Measurements from ENCODE around the gene PPP2R2C.

PPP2R2C gene

GRCh38 chr4:6509587-6509986 lies 37.2 kb upstream of the PPP2R2C start:
- H3K4me1 ChIP-seq (ENCODE audit: insufficient read depth, insufficient read length) = peaks cover 4% of the 10 kb centered on the region
- TF ChIP-seq ZNF274 (IDR thresholded peaks at IDR 0.05; ENCODE audit: low read depth, low read length) (no peak), SUZ12 (IDR thresholded peaks at IDR 0.05; ENCODE audit: extremely low read depth, insufficient read depth, insufficient read length) (no peak), YY1 (IDR thresholded peaks at IDR 0.05; ENCODE audit: insufficient read depth, insufficient read length) (no peak)
- no peaks in the 10 kb centered on the region for H3K27me3 ChIP-seq (ENCODE audit: insufficient read depth, insufficient read length)
- no peak overlapping the region for H3K9ac ChIP-seq (ENCODE audit: insufficient read length, low read depth)
- peaks cover 28% of the 10 kb centered on the region for H3K9me3 ChIP-seq (ENCODE audit: insufficient read depth, low read length)
- no peaks in the 10 kb centered on the region for H3K36me3 ChIP-seq (ENCODE audit: insufficient read depth, insufficient read length, low read length)
- H3K4me3 ChIP-seq (ENCODE audit: insufficient read length, low read depth) = no peak overlapping the region
- no peak for DNase-seq (ENCODE audit: low read depth, low spot score)

GRCh38 chr4:6507345-6507744 lies 34.9 kb upstream of the PPP2R2C start:
- TF ChIP-seq ZNF274 (IDR thresholded peaks at IDR 0.05; ENCODE audit: low read depth, low read length) (no peak), YY1 (IDR thresholded peaks at IDR 0.05; ENCODE audit: insufficient read depth, insufficient read length) (no peak), SUZ12 (IDR thresholded peaks at IDR 0.05; ENCODE audit: extremely low read depth, insufficient read depth, insufficient read length) (no peak)
- Histone ChIP-seq H3K4me1 (ENCODE audit: insufficient read depth, insufficient read length) (peaks cover 4% of the 10 kb centered on the region), H3K4me3 (ENCODE audit: insufficient read length, low read depth) (no peak overlapping the region), H3K27me3 (ENCODE audit: insufficient read depth, insufficient read length) (no peaks in the 10 kb centered on the region), H3K9me3 (ENCODE audit: insufficient read depth, low read length) (peaks cover 38% of the 10 kb centered on the region), H3K9ac (ENCODE audit: insufficient read length, low read depth) (no peak overlapping the region), H3K36me3 (ENCODE audit: insufficient read depth, insufficient read length, low read length) (no peaks in the 10 kb centered on the region)
- no peak for DNase-seq (ENCODE audit: low read depth, low spot score)

DNA sequence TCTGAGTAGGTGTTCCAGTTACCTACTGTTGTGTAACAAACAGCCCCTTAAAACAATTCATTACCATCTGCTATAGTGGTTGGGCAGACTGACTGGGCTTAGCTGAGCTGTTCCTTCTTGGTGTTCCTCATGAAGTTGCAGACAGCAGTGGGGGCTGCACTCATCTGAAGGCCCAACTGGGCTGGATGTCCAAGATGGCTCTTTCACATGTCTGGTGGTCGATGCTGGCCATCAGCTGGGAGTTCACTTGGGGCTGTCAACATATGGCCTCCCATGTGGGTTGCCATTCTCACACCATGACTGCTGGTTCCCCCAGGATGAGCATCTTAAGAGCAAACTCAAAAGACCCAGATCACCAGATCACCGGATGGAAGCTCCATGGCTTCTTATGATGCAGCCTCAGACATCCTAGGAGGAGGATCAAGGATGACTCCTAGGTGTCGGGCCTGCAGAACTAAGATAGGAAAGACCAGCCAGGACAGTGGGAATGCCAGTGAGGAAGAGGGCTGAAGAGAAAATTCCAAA lies 34.3 kb upstream of the PPP2R2C start:
- Histone ChIP-seq H3K9ac (ENCODE audit: insufficient read length, low read depth) (no peak overlapping the region), H3K4me1 (ENCODE audit: insufficient read depth, insufficient read length) (peaks cover 4% of the 10 kb centered on the region), H3K36me3 (ENCODE audit: insufficient read depth, insufficient read length, low read length) (no peaks in the 10 kb centered on the region), H3K4me3 (ENCODE audit: insufficient read length, low read depth) (no peak overlapping the region), H3K27me3 (ENCODE audit: insufficient read depth, insufficient read length) (no peaks in the 10 kb centered on the region), H3K9me3 (ENCODE audit: insufficient read depth, low read length) (peaks cover 38% of the 10 kb centered on the region)
- DNase-seq (ENCODE audit: low read depth, low spot score) = no peak
- TF ChIP-seq ZNF274 (IDR thresholded peaks at IDR 0.05; ENCODE audit: low read depth, low read length) (no peak), SUZ12 (IDR thresholded peaks at IDR 0.05; ENCODE audit: extremely low read depth, insufficient read depth, insufficient read length) (no peak), YY1 (IDR thresholded peaks at IDR 0.05; ENCODE audit: insufficient read depth, insufficient read length) (no peak)

DNA sequence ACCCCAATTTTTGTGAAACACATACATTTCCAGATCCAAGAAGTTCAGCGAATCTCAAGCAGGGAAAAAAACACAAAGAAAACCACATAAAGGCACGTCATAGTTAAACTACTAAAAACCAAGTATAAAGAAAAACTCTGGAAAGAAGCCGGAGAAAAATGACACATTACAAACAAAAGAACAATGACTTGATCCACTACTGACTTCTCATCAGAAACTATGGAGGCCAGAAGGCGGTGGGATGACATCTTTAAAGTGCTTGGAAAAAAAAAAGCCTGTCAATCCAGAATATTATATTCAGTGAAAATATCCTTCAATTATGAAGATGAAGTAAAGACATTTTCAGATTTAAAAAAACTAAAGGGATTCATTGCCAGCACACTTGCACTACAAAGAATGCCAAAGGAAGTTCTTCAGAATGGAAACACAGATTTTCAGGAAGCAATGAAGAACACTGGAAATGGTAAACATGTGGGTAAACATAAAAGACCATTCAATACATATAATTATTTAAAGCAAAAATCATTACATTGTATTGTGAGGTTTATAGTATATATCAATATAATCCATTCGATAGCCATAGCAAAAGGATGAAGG lies 32.6 kb upstream of the PPP2R2C start:
- no peak for DNase-seq (ENCODE audit: low read depth, low spot score)
- Histone ChIP-seq H3K36me3 (ENCODE audit: insufficient read depth, insufficient read length, low read length) (no peaks in the 10 kb centered on the region), H3K27me3 (ENCODE audit: insufficient read depth, insufficient read length) (no peaks in the 10 kb centered on the region), H3K9ac (ENCODE audit: insufficient read length, low read depth) (no peak overlapping the region), H3K9me3 (ENCODE audit: insufficient read depth, low read length) (peaks cover 38% of the 10 kb centered on the region), H3K4me1 (ENCODE audit: insufficient read depth, insufficient read length) (peaks cover 4% of the 10 kb centered on the region), H3K4me3 (ENCODE audit: insufficient read length, low read depth) (no peak overlapping the region)
- TF ChIP-seq YY1 (IDR thresholded peaks at IDR 0.05; ENCODE audit: insufficient read depth, insufficient read length) = no peak
- no peak for TF ChIP-seq ZNF274 (IDR thresholded peaks at IDR 0.05; ENCODE audit: low read depth, low read length)
- TF ChIP-seq SUZ12 (IDR thresholded peaks at IDR 0.05; ENCODE audit: extremely low read depth, insufficient read depth, insufficient read length) = no peak

GRCh38 chr4:6502747-6503465 lies 30.5 kb upstream of the PPP2R2C start:
- Histone ChIP-seq H3K27me3 (ENCODE audit: insufficient read depth, insufficient read length) (no peaks in the 10 kb centered on the region), H3K36me3 (ENCODE audit: insufficient read depth, insufficient read length, low read length) (no peaks in the 10 kb centered on the region), H3K4me1 (ENCODE audit: insufficient read depth, insufficient read length) (no peaks in the 10 kb centered on the region), H3K9ac (ENCODE audit: insufficient read length, low read depth) (no peak overlapping the region), H3K4me3 (ENCODE audit: insufficient read length, low read depth) (no peak overlapping the region), H3K9me3 (ENCODE audit: insufficient read depth, low read length) (peaks cover 38% of the 10 kb centered on the region)
- TF ChIP-seq SUZ12 (IDR thresholded peaks at IDR 0.05; ENCODE audit: extremely low read depth, insufficient read depth, insufficient read length) = no peak
- TF ChIP-seq YY1 (IDR thresholded peaks at IDR 0.05; ENCODE audit: insufficient read depth, insufficient read length) = no peak
- no peak for TF ChIP-seq ZNF274 (IDR thresholded peaks at IDR 0.05; ENCODE audit: low read depth, low read length)
- DNase-seq (ENCODE audit: low read depth, low spot score) = no peak

DNA sequence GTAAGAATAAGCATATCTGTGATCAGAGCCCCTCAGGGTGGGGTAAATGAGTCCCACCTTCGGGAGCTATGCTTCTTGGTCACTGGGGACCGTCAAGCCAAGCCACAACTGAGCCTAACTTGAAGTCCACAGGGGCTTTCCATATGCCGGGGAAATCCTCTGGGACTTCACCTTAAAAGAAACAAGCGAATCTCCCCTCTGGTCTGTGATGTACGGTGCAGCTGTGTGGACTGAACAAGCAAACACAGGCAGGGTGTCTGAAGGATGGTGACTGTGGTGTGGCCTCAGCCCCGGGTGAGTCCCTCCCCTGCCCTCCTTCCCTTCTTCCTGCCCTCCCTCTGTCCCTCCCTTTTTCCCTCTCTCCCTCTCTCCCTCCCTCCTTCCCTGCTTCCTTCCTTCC lies 29.7 kb upstream of the PPP2R2C start:
- TF ChIP-seq SUZ12 (IDR thresholded peaks at IDR 0.05; ENCODE audit: extremely low read depth, insufficient read depth, insufficient read length) (no peak), YY1 (IDR thresholded peaks at IDR 0.05; ENCODE audit: insufficient read depth, insufficient read length) (no peak), ZNF274 (IDR thresholded peaks at IDR 0.05; ENCODE audit: low read depth, low read length) (no peak)
- no peak overlapping the region for H3K9ac ChIP-seq (ENCODE audit: insufficient read length, low read depth)
- H3K27me3 ChIP-seq (ENCODE audit: insufficient read depth, insufficient read length) = no peaks in the 10 kb centered on the region
- H3K36me3 ChIP-seq (ENCODE audit: insufficient read depth, insufficient read length, low read length) = no peaks in the 10 kb centered on the region
- H3K9me3 ChIP-seq (ENCODE audit: insufficient read depth, low read length) = peaks cover 38% of the 10 kb centered on the region
- DNase-seq (ENCODE audit: low read depth, low spot score) = no peak
- no peak overlapping the region for H3K4me3 ChIP-seq (ENCODE audit: insufficient read length, low read depth)
- H3K4me1 ChIP-seq (ENCODE audit: insufficient read depth, insufficient read length) = no peaks in the 10 kb centered on the region

DNA sequence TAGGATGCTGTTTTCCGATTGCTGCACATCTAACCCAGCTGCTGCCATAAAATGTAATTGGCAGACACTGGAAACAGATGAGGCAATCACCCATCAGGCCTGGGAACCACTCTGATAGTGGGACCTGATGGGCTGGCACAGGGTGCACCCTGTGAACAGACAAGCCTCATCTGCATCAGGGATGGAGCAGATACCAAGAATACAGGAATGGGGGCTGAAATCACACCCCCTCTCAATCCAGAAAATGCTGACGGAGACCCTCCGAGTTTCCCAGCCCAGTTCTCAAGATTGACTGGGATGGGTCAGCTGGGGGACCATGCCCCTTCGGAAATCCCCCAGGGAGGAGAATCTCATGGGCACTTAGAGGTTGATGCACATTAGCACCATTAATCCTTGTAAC lies 28.8 kb upstream of the PPP2R2C start:
- no peak overlapping the region for H3K9ac ChIP-seq (ENCODE audit: insufficient read length, low read depth)
- H3K4me1 ChIP-seq (ENCODE audit: insufficient read depth, insufficient read length) = no peaks in the 10 kb centered on the region
- TF ChIP-seq YY1 (IDR thresholded peaks at IDR 0.05; ENCODE audit: insufficient read depth, insufficient read length) = no peak
- H3K36me3 ChIP-seq (ENCODE audit: insufficient read depth, insufficient read length, low read length) = no peaks in the 10 kb centered on the region
- no peaks in the 10 kb centered on the region for H3K27me3 ChIP-seq (ENCODE audit: insufficient read depth, insufficient read length)
- peaks cover 28% of the 10 kb centered on the region for H3K9me3 ChIP-seq (ENCODE audit: insufficient read depth, low read length)
- no peak overlapping the region for H3K4me3 ChIP-seq (ENCODE audit: insufficient read length, low read depth)
- no peak for DNase-seq (ENCODE audit: low read depth, low spot score)

Measured in NT2/D1 (cell line).